Mesothelial cell of epicardium (in vitro differentiated cells): ENCODE measurements around the gene PDZD7. TPM values are rescaled to one million over a fixed set of nuclear protein-coding genes. Genes with fewer than 3 reads are reported as not detected.

ENCODE experiments used
- DNase-seq, 2 experiments: peaks; one replicate each; pipeline ENCODE4 v3.0.0; 2021; ENCODE audit warnings: low spot score in 2 of 2; ENCODE audit not compliant: unreplicated experiment in 2 of 2
- H3K27ac Mint-ChIP-seq: 2 replicates; pipeline ENCODE4 v1.8.0; 2021; ENCODE audit warnings: mixed read lengths
- H3K27me3 Mint-ChIP-seq: 2 replicates; pipeline ENCODE4 v1.8.0; 2021; ENCODE audit warnings: low read depth, mixed read lengths
- H3K36me3 Mint-ChIP-seq: 2 replicates; pipeline ENCODE4 v1.8.0; 2021; ENCODE audit warnings: mixed read lengths
- H3K4me1 Mint-ChIP-seq: 2 replicates; pipeline ENCODE4 v1.8.0; 2021; ENCODE audit warnings: mixed read lengths
- H3K4me3 Mint-ChIP-seq: 2 replicates; pipeline ENCODE4 v1.8.0; 2021; ENCODE audit warnings: mild to moderate bottlenecking, moderate library complexity, mixed read lengths
- H3K9me3 Mint-ChIP-seq: 2 replicates; pipeline ENCODE4 v1.8.0; 2021; ENCODE audit warnings: mixed read lengths
- total RNA-seq: library from RNA; stranded (reverse); gene quantifications from 3 replicates; pipeline ENCODE4 v1.2.1, GENCODE V29; 2021
- TF ChIP-seq, protein P1 (sequence below): fragments of 200-600 bp; sonication (generic); IDR thresholded peaks from one replicate; pipeline ENCODE4 v1.5.0; 2021; ENCODE audit warnings: antibody characterized with exemption; ENCODE audit not compliant: unreplicated experiment

The PDZD7 gene
- total RNA-seq, 1 donor from 2014 or later: 1.8 TPM

DNA sequence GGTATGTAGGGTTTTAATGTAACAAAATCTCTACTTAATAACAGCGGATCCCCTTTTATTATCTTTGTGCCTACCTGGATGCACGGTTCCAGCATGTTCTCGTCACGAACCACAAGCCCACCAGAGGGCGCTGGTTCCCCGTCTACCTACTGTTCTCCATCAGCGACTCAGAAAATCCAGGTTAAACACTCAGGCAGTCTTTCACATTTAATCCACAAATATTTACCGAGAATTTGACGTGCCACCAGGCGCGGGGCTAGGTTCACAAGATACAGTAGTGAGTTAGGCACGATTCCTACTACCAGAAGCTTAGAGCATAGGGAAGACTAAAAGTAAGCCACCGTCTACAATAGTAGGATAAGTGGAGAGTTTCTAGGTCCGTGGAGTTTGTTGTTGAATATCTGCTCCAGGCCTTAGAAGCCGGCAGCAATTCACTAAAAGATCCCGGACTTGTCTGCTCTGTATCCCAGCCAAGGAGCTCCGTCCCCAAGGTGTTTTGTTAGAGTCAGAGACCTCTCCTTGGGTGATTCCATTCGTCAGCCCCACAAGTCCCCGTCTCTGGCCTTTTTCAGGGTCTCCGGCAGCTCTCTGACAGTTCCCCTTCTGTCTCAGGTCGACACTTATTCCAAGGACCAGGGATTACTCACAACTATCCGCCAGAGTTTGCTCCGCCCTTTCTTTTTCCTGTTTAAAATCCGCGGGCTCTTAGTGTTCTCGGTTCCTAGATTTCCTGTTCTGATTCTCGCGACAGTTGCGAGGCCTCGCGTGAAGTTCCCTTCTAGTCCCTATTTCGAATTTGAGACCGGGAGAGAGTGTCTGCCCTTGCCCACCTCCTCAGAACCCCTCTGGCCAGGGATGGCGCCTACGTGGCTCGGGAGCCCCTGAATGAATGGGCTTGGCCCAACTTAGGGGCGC lies 29.4 kb upstream of the PDZD7 start:
- peak; percentile 76 to 94 for DNase-seq
- Mint-ChIP-seq H3K27ac (peak overlapping the region; percentile 97), H3K36me3 (no peaks in the 10 kb centered on the region), H3K4me1 (peaks cover 29% of the 10 kb centered on the region), H3K9me3 (no peaks in the 10 kb centered on the region), H3K4me3 (peak overlapping the region; percentile 91), H3K27me3 (peaks cover 24% of the 10 kb centered on the region)
- TF ChIP-seq, protein P1, sequence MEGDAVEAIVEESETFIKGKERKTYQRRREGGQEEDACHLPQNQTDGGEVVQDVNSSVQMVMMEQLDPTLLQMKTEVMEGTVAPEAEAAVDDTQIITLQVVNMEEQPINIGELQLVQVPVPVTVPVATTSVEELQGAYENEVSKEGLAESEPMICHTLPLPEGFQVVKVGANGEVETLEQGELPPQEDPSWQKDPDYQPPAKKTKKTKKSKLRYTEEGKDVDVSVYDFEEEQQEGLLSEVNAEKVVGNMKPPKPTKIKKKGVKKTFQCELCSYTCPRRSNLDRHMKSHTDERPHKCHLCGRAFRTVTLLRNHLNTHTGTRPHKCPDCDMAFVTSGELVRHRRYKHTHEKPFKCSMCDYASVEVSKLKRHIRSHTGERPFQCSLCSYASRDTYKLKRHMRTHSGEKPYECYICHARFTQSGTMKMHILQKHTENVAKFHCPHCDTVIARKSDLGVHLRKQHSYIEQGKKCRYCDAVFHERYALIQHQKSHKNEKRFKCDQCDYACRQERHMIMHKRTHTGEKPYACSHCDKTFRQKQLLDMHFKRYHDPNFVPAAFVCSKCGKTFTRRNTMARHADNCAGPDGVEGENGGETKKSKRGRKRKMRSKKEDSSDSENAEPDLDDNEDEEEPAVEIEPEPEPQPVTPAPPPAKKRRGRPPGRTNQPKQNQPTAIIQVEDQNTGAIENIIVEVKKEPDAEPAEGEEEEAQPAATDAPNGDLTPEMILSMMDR: peak; percentile 77

DNA sequence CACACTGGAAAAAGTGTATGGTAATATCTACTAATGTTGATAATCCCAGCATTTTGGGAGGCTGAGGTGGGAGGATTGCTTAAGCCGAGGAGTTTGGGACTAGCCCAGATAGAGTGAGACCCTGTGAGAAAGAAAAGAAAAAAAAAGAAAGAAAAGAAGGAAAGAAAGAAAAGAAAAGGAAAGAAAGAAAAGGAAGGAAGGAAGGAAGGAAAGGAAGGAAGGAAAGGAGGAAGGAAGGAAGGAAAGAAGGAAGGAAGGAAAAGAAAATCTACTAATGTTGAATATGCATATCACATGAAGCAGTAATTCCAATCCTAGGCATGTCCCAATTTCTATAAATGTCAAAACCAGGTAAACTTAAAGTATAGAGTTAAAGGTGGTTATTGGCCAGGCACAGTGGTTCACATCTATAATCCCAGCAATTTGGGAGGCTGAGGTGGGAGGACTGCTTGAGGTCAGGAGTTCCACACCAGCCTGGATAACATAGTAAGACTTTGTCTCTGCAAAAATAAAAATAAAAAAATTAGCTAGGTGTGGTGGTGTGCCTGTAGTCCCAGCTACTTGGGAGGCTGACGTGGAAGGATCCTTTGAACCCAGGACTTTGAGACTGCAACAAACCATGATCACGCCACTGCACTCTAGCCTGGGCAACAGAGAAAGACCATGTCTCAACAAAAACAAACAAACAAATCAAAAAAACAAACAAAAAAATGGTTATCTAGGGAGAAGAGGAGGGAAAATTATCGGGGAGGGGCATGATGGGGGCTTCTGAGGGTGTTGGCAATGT lies 25.6 kb upstream of the PDZD7 start:
- DNase-seq: no peak
- H3K4me3 Mint-ChIP-seq: no peak overlapping the region
- no peaks in the 10 kb centered on the region for H3K9me3 Mint-ChIP-seq
- no peaks in the 10 kb centered on the region for H3K36me3 Mint-ChIP-seq
- TF ChIP-seq, protein P1: no peak
- no peak overlapping the region for H3K27ac Mint-ChIP-seq
- H3K27me3 Mint-ChIP-seq: peaks cover 5% of the 10 kb centered on the region
- peaks cover 10% of the 10 kb centered on the region for H3K4me1 Mint-ChIP-seq

DNA sequence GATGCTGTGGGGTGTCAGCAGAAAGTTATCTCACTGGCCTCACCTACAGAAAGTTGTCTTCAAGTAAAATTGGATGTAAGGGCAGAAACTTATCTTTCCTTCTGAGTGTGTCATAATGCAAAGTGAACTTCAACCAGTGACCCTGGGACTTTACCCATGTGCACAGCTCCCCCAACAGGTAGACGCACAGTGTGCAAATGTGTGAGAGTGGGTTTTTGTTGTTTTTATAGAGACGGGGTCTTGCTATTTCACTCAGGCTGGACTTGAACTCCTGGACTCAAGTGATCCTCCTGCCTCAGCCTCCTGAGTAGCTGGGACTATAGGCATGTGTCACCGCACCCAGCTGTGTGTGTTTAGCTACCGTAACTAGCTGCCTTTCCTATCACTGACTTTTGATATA lies 24.5 kb upstream of the PDZD7 start:
- DNase-seq: no peak
- H3K27ac Mint-ChIP-seq: no peak overlapping the region
- H3K4me3 Mint-ChIP-seq: no peak overlapping the region
- H3K36me3 Mint-ChIP-seq: no peaks in the 10 kb centered on the region
- peaks cover 16% of the 10 kb centered on the region for H3K27me3 Mint-ChIP-seq
- TF ChIP-seq, protein P1: no peak
- peaks cover 15% of the 10 kb centered on the region for H3K4me1 Mint-ChIP-seq
- H3K9me3 Mint-ChIP-seq: no peaks in the 10 kb centered on the region

DNA sequence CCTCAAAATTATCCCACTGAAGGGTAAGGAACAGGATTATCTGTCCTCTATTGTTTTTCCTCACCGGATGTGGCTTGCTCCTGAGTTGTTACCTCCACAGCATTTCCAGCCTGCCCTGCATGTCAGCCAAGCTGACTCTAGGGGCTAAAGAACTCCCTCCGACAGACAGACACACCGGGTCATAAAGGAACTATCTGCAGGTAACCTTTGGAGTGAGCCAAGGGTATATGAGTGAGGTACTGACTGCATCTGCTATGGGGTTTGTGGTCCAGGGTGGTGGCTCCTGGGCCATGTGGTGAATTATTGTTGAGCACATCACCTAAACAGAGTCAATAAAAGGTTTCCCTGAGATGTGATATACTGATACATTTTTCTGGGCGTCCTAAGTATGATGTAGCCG lies 23.9 kb upstream of the PDZD7 start:
- no peak for DNase-seq
- Mint-ChIP-seq H3K9me3 (no peaks in the 10 kb centered on the region), H3K4me1 (peaks cover 14% of the 10 kb centered on the region), H3K27ac (no peak overlapping the region), H3K4me3 (no peak overlapping the region), H3K36me3 (no peaks in the 10 kb centered on the region), H3K27me3 (peaks cover 21% of the 10 kb centered on the region)
- TF ChIP-seq, protein P1: no peak

DNA sequence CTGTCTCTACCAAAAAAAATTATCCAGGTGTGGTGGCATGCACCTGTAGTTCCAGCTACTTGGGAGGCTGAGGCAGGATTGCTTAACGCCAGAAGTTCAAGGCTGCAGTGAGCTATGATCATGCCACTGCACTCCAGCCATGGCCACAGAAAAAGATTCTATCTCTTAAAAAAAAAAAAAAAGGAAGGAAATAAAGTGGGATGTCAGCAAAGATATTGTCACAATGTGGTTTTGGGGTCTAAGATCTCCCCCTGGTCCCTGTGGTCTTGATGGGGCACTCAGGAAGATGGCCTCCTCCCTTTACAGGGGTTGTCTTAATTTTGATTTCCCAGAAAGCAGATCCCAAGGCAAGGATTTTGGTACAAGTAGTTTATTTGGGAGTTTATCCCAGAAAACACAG lies 23.4 kb upstream of the PDZD7 start:
- Mint-ChIP-seq H3K36me3 (no peaks in the 10 kb centered on the region), H3K27me3 (peaks cover 26% of the 10 kb centered on the region), H3K9me3 (no peaks in the 10 kb centered on the region), H3K27ac (no peak overlapping the region), H3K4me3 (no peak overlapping the region), H3K4me1 (peaks cover 8% of the 10 kb centered on the region)
- TF ChIP-seq, protein P1: no peak
- no peak for DNase-seq
